ENCODE measurements around the gene NLK.

- TF ChIP-seq CTCF (conservative IDR thresholded peaks at IDR 0.05; ENCODE audit: low read depth, low read length): no peak
- TF ChIP-seq EZH2phosphoT487 (IDR thresholded peaks at IDR 0.05; ENCODE audit: borderline replicate concordance, low read length): no peak
Measured at GRCh38 chr17:28020515-28020914, 22.0 kb upstream of the NLK start.
